Ectodermal cell (in vitro differentiated cells): ENCODE results near the gene IGF1.
"Not testable (repeated sequence)": the region's sequence is repeated elsewhere in the genome, so short reads cannot be mapped to it uniquely, and the experiment has no call there.

ENCODE experiments used
- H3K27ac ChIP-seq: 2 replicates; pipeline ENCODE4 v1.7.0; 2013; ENCODE audit warnings: mild to moderate bottlenecking, low read depth, low read length; ENCODE audit not compliant: insufficient read depth, poor library complexity, severe bottlenecking
- H3K27me3 ChIP-seq: 2 replicates; pipeline ENCODE4 v1.7.0; 2013; ENCODE audit warnings: mild to moderate bottlenecking, low read length; ENCODE audit not compliant: insufficient read depth, control insufficient read depth, poor library complexity, severe bottlenecking
- H3K36me3 ChIP-seq: one replicate; pipeline ENCODE4 v1.7.0; 2013; ENCODE audit warnings: low read length; ENCODE audit not compliant: control insufficient read depth, insufficient read depth
- H3K4me1 ChIP-seq: one replicate; pipeline ENCODE4 v1.7.0; 2013; ENCODE audit warnings: low read length; ENCODE audit not compliant: control insufficient read depth, insufficient read depth
- H3K4me3 ChIP-seq: 2 replicates; pipeline ENCODE4 v1.7.0; 2013; ENCODE audit warnings: low read depth, low read length, control low read depth; ENCODE audit not compliant: insufficient read depth
- H3K9me3 ChIP-seq: 2 replicates; pipeline ENCODE4 v1.7.0; 2013; ENCODE audit warnings: mild to moderate bottlenecking, low read length, moderate library complexity; ENCODE audit not compliant: control insufficient read depth
- WGBS, 2 experiments: methylation state at CpG; one replicate each; pipeline ENCODE4 v1.1.7; 2013; ENCODE audit warnings: missing lambda C conversion rate in 2 of 2; 5-methylcytosine and 5-hydroxymethylcytosine counted together

Gene IGF1

DNA sequence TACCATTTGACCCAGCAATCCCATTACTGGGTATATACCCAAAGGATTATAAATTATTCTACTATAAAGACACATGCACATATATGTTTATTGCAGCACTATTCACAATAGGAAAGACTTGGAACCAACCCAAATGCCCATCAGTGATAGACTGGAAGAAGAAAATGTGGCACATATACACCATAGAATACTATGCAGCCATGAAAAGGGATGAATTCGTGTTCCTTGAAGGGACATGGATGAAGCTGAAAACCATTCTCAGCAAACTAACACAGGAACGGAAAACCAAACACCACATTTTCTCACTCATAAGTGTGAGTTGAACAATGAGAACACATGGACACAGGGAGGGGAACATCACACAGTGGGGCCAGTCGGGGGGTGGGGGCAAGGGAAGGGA lies 31.3 kb downstream of the IGF1 start:
- not testable (repeated sequence) for H3K9me3 ChIP-seq, H3K27ac ChIP-seq, H3K27me3 ChIP-seq, H3K4me3 ChIP-seq, H3K4me1 ChIP-seq, H3K36me3 ChIP-seq
- 97 to 100% methylated on average over 2 to 3 of the region's 3 CpGs for WGBS, 2 experiments

DNA sequence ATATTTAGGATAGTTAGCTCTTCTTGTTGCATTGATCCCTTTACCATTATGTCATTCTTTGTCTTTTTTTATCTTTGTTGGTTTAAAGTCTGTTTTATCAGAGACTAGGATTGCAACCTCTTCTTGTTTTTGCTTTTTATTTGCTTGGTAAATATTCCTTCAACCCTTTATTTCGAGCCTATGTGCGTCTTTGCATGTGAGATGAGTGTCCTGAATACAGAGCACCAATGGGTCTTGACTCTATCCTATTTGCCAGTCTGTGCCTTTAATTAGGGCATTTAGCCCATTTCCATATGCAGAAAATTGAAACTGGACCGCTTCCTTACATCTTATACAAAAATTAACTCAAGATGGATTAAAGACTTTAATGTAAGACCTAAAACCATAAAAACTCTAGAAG lies 32.9 kb downstream of the IGF1 start:
- not testable (repeated sequence) for H3K4me1 ChIP-seq, H3K4me3 ChIP-seq, H3K36me3 ChIP-seq, H3K27me3 ChIP-seq, H3K9me3 ChIP-seq, H3K27ac ChIP-seq
- 85 to 96% methylated on average over 3 of the region's 3 CpGs for WGBS, 2 experiments

DNA sequence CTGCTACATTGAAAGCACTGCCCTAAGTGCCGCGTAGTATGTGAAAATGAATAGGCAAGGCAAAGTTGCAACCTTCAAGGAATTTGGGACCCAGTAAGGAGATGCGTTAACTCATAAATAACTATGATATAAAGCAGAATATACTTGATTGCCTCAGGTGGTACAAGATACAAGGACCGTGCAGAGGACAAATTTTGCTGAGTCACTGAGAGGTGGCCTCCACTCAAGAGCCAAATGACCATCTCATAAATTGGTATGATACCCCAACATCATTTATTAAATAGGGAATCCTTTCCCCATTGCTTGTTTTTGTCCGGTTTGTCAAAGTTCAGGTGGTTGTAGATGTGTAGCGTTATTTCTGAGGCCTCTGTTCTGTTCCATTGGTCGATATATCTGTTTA lies 35.7 kb downstream of the IGF1 start:
- H3K27ac ChIP-seq: no peak overlapping the region
- no peaks in the 10 kb centered on the region for H3K9me3 ChIP-seq
- no peak overlapping the region for H3K4me3 ChIP-seq
- no peaks in the 10 kb centered on the region for H3K4me1 ChIP-seq
- no peaks in the 10 kb centered on the region for H3K36me3 ChIP-seq
- no peaks in the 10 kb centered on the region for H3K27me3 ChIP-seq
- 83 to 88% methylated on average over 7 of the region's 7 CpGs for WGBS, 2 experiments

DNA sequence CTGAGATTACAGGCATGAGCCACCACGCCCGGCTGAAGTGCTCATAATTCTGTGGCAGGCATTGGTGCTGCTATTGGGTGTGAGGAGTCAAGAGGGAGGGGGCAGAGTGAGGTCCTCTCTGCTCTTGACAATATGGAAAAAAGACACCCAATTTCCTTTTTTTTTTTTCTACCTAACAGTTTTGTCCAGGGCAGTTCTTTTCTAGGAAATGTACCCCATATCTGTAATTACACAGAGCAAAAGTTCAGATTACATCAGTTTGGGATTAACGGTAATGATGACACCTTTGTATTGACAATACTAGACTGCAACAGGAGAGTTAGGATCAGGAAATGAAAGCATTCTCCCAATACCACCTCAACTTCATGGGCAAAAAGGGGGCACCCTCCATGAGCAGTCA lies 36.3 kb downstream of the IGF1 start:
- Histone ChIP-seq H3K4me3 (no peak overlapping the region), H3K9me3 (no peaks in the 10 kb centered on the region), H3K27ac (no peak overlapping the region), H3K36me3 (no peaks in the 10 kb centered on the region), H3K4me1 (no peaks in the 10 kb centered on the region), H3K27me3 (no peaks in the 10 kb centered on the region)
- 83 to 86% methylated on average over 3 of the region's 3 CpGs for WGBS, 2 experiments

DNA sequence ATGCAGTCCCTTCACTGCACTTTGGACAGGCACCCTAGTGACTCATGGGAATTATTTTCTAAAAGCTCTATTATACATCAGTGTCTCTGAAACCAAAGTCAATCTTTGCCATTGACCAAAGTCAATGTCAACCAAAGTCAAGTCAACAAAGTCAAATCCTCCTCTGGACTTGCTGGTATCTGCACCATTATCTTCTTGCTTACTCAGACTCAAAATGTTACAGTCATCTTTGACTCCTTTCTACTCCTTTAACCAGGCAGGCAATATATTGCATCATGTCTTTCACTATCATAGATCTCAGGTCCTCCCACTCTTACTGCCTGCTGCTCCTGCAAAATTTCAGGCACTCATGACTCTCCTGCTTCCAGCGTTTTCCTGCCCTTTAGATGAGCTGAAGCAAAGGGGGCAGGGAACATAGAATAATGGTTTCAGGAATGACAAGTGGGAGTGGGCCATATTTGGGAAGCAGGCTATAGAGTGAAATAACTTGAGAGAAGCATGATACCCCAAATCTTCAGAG lies 39.2 kb downstream of the IGF1 start:
- 91% methylated on average over 1 of the region's 1 CpG for WGBS, 2 experiments
- no peak overlapping the region for H3K27ac ChIP-seq
- H3K36me3 ChIP-seq: no peaks in the 10 kb centered on the region
- H3K27me3 ChIP-seq: no peaks in the 10 kb centered on the region
- no peaks in the 10 kb centered on the region for H3K9me3 ChIP-seq
- no peak overlapping the region for H3K4me3 ChIP-seq
- H3K4me1 ChIP-seq: no peaks in the 10 kb centered on the region

DNA sequence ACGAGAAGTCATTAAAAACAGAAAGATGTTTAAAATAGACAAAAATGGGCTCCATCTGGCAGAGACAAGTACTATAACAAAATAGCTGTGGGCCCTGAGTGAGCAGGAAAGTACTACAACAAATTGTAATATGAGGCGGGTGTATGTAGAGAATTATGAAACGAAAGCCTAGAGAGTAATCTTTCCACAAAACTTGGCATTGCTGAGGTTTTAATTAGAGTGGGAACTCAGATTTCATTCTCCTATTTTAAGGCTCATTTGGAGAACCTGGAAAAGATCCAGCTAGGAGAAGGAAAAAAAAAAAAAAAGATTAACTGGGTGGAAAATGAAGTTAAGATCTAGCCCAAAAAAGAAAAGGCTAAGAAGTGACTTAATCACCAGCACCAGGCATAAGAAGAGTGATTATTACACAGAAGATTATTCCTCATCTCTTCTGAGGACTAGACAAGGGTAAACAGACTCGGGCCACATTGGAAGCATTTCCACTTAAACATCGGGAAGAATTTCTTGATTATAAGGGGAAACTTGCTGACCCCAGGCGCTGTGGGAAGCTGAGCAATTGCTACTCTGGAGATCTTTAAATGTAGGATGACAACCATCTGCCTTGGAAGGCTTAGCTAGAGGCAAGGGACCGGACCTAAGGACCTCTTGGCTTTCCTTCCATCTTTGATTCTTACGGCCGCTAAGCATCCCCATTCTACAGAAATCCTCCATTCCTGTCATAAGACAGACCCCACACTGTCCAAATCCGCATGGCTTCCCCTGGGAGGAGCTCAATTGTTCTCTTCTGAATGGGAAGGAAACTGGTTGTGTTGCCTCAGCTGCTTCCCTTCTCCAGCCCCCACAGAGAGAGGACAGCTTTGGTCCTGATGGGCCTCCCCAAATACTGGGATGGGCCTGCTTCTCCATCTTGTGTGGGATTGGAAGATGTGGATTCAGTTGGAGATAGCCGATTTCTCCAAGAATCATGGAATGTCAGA lies 40.6 kb downstream of the IGF1 start:
- H3K27ac ChIP-seq: no peak overlapping the region
- no peaks in the 10 kb centered on the region for H3K36me3 ChIP-seq
- H3K27me3 ChIP-seq: no peaks in the 10 kb centered on the region
- no peaks in the 10 kb centered on the region for H3K9me3 ChIP-seq
- 92 to 94% methylated on average over 11 of the region's 11 CpGs for WGBS, 2 experiments
- no peaks in the 10 kb centered on the region for H3K4me1 ChIP-seq
- no peak overlapping the region for H3K4me3 ChIP-seq

DNA sequence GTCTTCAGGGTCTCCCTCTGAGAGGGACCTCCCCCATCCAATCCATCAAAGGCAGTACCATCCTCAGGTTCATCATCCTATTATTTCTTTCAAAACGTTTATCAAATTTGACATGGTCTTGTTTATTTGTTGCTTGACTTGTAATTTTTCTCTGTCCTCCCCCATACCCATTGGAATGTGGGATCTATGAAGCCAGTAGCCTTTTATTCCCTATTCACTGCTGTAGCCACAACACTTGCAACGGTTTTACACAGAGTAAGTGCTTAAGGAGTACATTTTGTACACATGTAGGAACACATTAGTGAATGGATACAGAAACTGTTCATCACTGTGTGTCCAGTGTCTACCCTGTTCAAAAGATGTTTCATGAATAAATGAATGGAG lies 41.5 kb downstream of the IGF1 start:
- no peaks in the 10 kb centered on the region for H3K9me3 ChIP-seq
- H3K27me3 ChIP-seq: no peaks in the 10 kb centered on the region
- WGBS, 2 experiments: 82 to 100% methylated on average over 1 to 2 of the region's 2 CpGs
- no peaks in the 10 kb centered on the region for H3K36me3 ChIP-seq
- H3K27ac ChIP-seq: no peak overlapping the region
- H3K4me1 ChIP-seq: no peaks in the 10 kb centered on the region
- no peak overlapping the region for H3K4me3 ChIP-seq

DNA sequence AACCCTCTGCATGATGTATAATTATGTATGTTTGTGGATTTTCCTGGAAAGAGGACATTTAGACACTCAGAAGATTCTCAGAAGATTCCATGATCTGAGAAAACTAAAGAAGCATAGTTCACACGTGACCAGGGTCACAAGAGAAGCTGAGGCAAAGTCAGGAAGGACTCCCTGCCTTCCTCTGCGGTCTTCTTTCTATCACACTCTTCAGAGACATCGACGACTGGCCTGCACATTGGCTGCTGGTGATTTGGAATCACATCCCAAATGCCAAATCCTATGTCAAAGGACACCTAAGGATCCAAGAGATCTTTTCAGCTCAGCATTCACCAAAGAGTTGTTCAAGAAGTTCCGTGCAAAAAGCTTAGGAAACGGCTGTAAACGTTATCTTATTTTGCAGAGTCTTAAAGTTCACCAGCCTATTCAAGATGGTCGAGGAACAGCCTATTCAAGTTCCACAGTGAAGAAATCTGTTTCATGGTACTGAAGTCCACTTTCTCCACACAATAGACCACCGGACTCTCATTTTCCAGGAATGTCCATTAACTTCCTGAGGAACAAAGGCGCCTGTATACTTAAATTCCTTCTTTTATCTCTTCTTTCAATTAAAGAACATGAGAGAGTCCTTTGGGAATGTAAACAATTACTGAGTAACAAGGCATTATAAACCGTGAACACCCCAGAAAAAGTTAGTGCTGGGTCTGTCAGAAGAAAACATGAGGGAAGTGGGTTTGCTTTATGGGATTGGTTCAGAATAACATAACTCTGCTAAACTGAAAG lies 42.1 kb downstream of the IGF1 start:
- 92 to 93% methylated on average over 11 of the region's 11 CpGs for WGBS, 2 experiments

DNA sequence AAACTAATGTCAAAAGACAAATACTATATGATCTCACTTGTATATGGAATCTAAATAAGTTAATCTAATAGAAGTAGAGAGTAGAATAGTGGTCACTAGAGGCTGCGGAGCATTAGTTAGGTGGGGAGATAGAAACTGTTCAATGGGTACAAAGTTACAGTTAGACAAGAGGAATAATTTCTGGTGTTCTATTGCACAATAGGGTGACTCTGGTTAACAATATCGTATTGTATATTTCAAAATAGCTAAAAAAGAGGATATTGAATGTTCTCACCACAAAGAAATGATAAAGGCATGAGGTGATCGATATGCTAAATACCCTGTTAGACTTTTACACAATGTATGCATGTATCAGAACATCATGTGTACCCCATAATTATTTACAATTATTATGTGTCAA lies 42.9 kb downstream of the IGF1 start:
- Histone ChIP-seq H3K27ac (no peak overlapping the region), H3K27me3 (no peaks in the 10 kb centered on the region)
- WGBS, 2 experiments: 90 to 100% methylated on average over 1 to 2 of the region's 3 CpGs

More for the DNA sequence above, 42.1 kb downstream of the IGF1 start:
- H3K4me1 ChIP-seq: no peaks in the 10 kb centered on the region
- no peak overlapping the region for H3K27ac ChIP-seq
- no peak overlapping the region for H3K4me3 ChIP-seq
- no peaks in the 10 kb centered on the region for H3K36me3 ChIP-seq
- no peaks in the 10 kb centered on the region for H3K9me3 ChIP-seq
- no peaks in the 10 kb centered on the region for H3K27me3 ChIP-seq

DNA sequence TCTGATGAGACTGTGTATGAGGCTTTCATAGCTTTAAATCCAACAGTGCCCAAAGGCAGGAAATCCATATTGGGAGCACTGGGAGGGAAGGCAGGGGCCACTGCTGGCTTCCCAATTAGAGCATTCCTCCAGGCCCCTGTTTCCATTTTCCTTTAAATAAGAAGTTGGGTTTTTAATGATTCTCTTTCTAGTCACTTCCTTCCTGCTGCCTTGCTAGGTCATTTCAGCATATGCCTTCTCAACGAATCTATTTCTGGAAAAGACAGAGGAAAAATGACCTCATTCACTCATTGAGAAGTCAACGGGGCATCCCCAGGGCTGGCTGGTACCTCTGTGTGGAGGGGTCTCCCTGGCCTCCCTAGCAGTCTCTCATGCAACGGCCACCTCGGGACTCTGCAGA lies 43.5 kb downstream of the IGF1 start:
- Histone ChIP-seq H3K27ac (no peak overlapping the region), H3K4me3 (no peak overlapping the region), H3K27me3 (no peaks in the 10 kb centered on the region), H3K4me1 (no peaks in the 10 kb centered on the region), H3K36me3 (no peaks in the 10 kb centered on the region), H3K9me3 (no peaks in the 10 kb centered on the region)
- WGBS, 2 experiments: 90 to 97% methylated on average over 4 of the region's 4 CpGs

More for the DNA sequence above, 42.9 kb downstream of the IGF1 start:
- no peaks in the 10 kb centered on the region for H3K9me3 ChIP-seq
- H3K4me3 ChIP-seq: no peak overlapping the region
- H3K4me1 ChIP-seq: no peaks in the 10 kb centered on the region
- H3K36me3 ChIP-seq: no peaks in the 10 kb centered on the region
